ENCODE results near the gene RASSF5.

RASSF5 gene

GRCh38 chr1:206496131-206496793 is 11.1 kb upstream of the RASSF5 start:
- DNase-seq (ENCODE audit: extremely low read depth in 1 of 2, low read depth in 1 of 2) = no peak

- DNase-seq (ENCODE audit: extremely low read depth in 1 of 2, low read depth in 1 of 2) = no peak
Measured at GRCh38 chr1:206497363-206497762, 10.0 kb upstream of the RASSF5 start.

GRCh38 chr1:206497774-206498173 is 9.6 kb upstream of the RASSF5 start:
- no peak for DNase-seq (ENCODE audit: extremely low read depth in 1 of 2, low read depth in 1 of 2)

GRCh38 chr1:206498685-206499084 is 8.6 kb upstream of the RASSF5 start:
- DNase-seq (ENCODE audit: extremely low read depth in 1 of 2, low read depth in 1 of 2) = no peak

GRCh38 chr1:206500046-206500445 is 7.3 kb upstream of the RASSF5 start:
- DNase-seq (ENCODE audit: extremely low read depth in 1 of 2, low read depth in 1 of 2) = no peak

DNA sequence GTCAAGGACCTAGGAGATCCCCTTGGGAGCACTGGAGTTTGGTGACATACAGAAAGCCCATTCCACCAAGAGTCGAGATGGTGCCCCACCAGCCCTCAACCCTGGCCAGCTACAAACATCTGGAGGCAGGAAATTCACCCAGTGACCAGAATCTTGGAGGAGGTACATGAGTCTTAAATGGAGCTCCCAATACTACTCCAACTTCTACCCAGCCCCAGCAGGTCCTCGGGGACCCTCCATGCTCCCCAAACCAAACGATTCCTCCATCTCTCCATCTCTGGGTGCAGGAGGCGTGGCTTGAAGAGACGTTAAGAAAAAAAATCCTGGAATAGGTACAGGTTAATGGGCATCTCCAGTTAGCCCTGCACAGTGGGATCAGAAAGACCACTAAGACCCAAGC is 5.5 kb upstream of the RASSF5 start:
- DNase-seq (ENCODE audit: extremely low read depth in 1 of 2, low read depth in 1 of 2) = no peak

DNA sequence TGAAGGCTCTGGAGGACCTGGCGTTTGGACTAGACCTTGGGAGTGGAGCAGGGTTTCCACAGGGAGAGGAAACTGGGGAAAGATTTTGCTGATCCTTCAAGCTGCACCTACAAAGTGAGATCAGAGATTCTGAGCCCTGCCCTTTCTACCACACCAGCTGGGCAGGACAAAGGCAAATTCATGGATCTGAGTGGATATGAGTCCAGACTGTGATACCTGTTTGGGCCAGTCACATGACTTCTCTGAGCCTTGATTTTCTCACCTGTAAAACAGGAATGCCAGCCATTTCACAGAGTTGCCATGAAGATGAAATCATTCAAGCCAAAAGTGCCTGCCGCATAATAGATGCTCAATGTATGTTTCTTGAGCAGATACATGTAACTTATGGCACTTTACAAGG is 4.9 kb upstream of the RASSF5 start:
- no peak for DNase-seq (ENCODE audit: extremely low read depth in 1 of 2, low read depth in 1 of 2)

- no peak for DNase-seq (ENCODE audit: extremely low read depth in 1 of 2, low read depth in 1 of 2)
Measured at GRCh38 chr1:206502812-206503211, 4.5 kb upstream of the RASSF5 start.

DNA sequence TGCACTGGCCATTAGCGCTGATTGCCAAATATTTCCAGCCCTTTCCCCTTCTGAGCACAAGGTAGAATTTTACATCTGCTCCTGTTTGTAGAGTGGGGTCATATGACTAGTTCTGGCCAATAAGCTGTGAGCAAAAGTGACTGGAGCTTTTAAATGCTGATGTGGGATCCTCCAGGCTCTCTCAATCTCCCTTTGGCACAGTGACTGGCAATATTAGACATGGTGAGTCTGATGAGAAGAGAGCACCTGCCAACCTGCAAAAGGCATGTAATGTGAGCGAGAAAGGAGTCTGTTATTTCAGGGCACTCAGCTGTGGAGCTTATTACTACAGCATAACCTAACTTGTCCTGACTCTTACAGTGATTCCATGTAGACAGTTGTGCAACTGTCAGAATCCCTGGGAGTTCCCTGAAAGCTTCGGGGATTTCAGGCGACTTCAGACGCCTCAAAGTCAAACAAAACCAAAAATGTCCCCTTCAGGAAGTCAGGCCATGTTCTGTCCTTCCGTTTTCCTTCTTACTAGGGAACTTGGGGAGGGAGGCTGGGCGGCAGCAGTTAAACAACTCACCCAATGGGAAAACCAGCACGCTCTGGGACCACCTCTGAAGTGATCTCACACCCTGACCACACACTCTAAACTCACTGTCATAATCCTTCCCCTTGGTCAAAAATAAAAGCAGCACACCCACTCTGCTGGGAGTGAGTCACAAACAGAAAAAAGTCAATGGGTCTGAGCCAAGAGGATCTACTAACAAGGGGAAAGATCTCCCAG is 3.6 kb upstream of the RASSF5 start:
- DNase-seq (ENCODE audit: extremely low read depth in 1 of 2, low read depth in 1 of 2) = peak; percentile 38 to 71

GRCh38 chr1:206504363-206504713 is 3.0 kb upstream of the RASSF5 start:
- no peak for DNase-seq (ENCODE audit: extremely low read depth in 1 of 2, low read depth in 1 of 2)

DNA sequence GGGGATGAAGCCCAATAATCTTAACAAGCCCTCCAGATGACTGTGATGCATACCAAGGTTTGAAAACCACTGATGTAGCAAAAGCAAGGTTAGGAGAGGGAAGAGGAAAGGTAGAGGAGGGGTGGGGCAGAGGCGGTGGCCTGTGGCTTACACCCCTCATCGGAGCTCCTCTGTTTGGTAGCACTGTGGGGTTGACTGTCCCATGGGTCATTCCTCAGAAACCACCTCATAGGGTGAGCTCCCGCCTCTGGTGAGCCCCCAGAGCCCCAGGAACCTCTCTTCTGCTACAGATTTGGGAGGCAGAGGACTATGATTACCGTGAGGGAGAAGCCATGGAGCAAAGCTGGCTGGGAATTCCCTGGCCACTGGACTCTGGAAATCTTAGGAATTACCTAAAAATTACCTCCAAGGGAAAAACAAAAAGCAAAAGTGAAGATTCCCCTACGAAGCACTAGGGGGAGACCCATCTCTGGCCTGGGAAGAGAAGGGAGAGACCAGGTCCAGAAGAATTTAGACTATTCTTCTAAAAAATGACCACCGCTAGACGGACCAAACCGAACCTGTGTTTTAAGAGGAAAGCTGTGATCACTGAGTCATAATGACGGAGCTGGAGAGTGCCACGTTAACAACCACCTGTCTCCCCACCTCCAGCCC is 1.5 kb upstream of the RASSF5 start:
- no peak for DNase-seq (ENCODE audit: extremely low read depth in 1 of 2, low read depth in 1 of 2)

DNA sequence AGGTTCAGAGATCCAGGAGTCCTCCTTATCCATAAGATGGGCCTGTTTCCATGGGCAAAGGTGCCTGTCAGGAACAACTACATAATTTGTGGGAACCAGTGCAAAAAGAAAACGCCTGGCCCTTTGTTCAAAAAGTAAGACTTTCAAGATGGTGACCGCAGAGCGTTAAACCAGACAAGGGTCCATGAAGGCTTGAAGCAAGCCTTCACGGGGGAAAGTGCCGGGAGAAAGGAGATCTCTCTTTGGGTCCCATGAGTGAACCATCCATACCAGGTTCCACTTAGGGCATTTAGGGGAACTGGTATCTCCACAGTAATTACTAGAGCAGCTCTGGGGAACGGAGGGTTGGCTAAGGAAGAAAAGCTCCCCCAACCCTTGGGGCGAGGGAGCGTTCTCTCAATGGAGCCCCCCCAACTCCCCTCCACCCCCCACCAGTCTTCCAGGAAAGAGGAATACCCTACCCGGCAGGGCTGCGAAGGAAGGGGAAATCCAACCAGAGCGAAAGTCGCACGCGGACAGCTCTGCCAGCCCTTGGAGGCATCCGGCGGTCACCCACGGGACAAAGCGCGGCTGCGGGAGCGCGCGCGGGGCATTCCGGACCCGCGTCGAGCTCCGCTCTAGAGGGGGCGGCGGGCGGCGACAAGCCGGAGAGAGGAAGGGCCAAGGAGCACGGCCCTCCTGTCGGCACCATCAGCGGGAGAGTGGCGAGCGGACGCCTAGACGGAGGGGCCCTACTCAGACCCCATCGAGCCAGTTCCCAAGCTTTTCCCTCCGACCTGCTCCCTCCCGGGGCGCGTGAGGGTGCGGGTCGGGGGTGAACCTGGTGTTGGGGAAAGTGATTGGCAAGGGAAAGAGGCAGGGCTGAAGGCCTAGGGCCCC is 687 bp upstream of the RASSF5 start:
- no peak for DNase-seq (ENCODE audit: extremely low read depth in 1 of 2, low read depth in 1 of 2)

- no peak for DNase-seq (ENCODE audit: extremely low read depth in 1 of 2, low read depth in 1 of 2)
Measured at GRCh38 chr1:206508130-206508889, 979 bp downstream of the RASSF5 start.

- no peak for DNase-seq (ENCODE audit: extremely low read depth in 1 of 2, low read depth in 1 of 2)
Measured at GRCh38 chr1:206508956-206509355, 1.6 kb downstream of the RASSF5 start.

GRCh38 chr1:206509612-206510257 is 2.4 kb downstream of the RASSF5 start:
- no peak for DNase-seq (ENCODE audit: extremely low read depth in 1 of 2, low read depth in 1 of 2)

DNA sequence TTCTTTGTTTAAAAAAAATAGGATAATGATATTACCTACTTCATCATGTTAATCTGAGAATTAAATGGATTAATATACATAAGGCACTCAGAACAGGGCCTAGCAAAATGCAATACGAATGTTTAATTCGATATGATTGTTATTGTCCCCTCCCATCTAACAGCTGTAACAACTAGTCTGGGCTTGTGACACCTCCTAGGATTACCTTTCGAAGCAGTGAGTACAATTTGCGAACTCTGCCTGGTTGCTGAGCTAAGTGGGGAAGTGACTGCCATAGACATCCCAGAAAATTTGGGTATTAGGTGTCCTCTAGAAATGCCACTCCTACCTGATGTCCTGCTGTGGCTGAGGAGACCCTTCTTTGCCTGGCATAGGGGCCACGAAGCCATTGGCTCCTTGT is 3.0 kb downstream of the RASSF5 start:
- DNase-seq (ENCODE audit: extremely low read depth in 1 of 2, low read depth in 1 of 2) = no peak

GRCh38 chr1:206511362-206512057 is 4.2 kb downstream of the RASSF5 start:
- no peak for DNase-seq (ENCODE audit: extremely low read depth in 1 of 2, low read depth in 1 of 2)

GRCh38 chr1:206512058-206512850 is 4.9 kb downstream of the RASSF5 start:
- no peak for DNase-seq (ENCODE audit: extremely low read depth in 1 of 2, low read depth in 1 of 2)

GRCh38 chr1:206512851-206513180 is 5.5 kb downstream of the RASSF5 start:
- no peak for DNase-seq (ENCODE audit: extremely low read depth in 1 of 2, low read depth in 1 of 2)

Measured in stimulated activated CD8-positive, alpha-beta memory T cell treated with anti-CD3 and anti-CD28 coated beads, Interleukin-7, amount 100 ng/mL, for 48 hours (primary cell).